HG03354 (cell line): ENCODE results near the gene GTF2F2.
A peak's percentile ranks its signal among the peaks of the same experiment; 100 is the strongest.
"Not testable (repeated sequence)": the region's sequence is repeated elsewhere in the genome, so short reads cannot be mapped to it uniquely, and the experiment has no call there.

ENCODE experiments used
- ATAC-seq: cut with Tn5 transposase; IDR thresholded peaks from one replicate; pipeline ENCODE4 v1.9.1; 2021; ENCODE audit warnings: mild to moderate bottlenecking; ENCODE audit not compliant: unreplicated experiment, poor library complexity, severe bottlenecking

GTF2F2 gene

GRCh38 chr13:45240143-45240542 lies 119.8 kb downstream of the GTF2F2 start:
- ATAC-seq, result no peak

GRCh38 chr13:45242070-45242469 lies 121.8 kb downstream of the GTF2F2 start:
- ATAC-seq, result no peak

DNA sequence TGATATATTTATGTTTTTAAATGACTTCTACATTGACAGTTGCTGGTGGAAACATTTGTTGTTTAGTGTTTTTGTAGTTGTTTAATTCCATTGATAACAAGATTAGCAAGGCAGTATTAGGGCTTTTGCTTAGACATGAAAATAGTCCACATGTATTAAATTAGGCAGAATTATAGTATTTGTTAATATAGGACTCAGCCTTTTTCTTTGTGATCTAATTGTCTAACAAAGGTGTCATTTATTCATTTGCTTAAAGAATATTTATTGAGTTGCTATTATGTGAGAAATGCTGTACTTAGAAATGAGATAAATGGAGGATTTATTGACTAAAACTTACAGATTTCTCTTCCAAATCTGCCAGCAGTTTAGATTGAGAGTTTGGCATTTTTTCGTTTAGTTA lies 122.2 kb downstream of the GTF2F2 start:
- no peak for ATAC-seq

DNA sequence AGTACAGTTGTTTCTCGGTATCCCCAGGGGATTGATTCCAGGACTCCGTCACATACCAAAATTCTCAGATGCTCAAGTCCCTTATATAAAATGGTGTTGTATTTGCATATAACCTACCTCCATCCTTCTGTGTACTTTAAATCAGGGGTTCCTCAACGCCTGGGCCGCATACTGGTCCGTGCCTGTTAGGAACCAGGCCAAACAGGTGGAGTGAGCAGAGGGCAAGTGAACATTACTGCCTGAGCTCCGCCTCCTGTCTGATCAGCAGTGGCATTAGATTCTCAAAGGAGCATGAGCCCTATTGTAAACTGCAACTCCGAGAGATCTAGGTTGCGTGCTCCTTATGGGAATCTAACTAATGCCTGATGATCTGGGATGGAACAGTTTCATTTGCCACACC lies 122.8 kb downstream of the GTF2F2 start:
- no peak for ATAC-seq

DNA sequence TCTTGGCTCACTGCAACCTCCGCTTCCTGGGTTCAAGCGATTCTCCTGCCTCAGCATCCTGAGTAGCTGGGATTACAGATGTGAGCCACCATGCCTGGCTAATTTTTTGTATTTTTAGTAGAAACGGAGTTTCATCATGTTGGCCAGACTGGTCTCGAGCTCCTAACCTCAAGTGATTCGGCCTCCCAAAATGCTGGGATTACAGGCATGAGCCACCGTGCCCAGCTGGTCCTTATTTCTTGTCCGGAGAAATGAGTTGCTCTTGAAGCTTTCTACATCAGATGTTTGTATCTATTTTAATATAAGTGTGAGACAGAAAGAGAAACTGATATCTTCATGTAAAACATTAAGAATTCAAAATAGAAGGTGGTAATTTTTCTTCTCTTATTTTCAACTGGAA lies 124.4 kb downstream of the GTF2F2 start:
- ATAC-seq, result not testable (repeated sequence)

DNA sequence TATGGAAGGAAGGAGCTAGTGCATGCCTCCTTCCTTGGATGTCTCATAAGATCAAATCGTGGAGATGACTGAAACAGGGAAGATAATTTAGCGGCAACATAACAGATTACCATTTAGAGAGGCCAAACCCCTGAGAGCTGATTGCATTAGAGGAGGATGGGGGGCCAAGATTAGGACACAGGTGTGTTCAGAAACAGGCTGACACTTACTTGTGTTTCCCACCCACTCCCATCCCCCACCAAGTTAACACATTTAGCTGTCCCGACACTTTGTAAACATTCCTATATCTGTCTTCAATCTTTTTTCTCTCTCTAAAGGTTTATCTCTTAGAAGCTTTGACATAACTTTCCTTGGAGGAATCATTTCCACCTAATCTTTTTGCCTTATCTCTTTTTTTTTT lies 129.4 kb downstream of the GTF2F2 start:
- ATAC-seq, result no peak

GRCh38 chr13:45254396-45254795 lies 134.1 kb downstream of the GTF2F2 start:
- no peak for ATAC-seq

GRCh38 chr13:45255247-45255987 lies 135.1 kb downstream of the GTF2F2 start:
- ATAC-seq, result no peak

DNA sequence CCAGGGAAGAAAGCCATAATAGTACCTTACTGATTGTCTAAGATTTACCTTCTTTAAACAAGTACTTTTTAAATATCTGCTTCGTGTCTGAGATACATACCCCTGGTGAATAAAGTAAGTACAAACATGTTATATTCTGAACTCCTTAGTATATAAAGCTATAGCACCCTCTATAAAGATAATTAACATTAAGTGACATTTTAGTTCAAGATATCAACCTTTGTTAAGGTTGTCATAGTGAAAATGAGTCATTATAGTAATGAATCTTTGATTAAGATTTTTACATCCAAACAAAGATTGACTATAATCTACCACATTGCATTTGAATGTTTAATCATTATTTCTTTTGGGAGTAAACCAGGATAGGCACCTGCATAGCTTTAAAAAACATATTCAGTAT lies 135.9 kb downstream of the GTF2F2 start:
- no peak for ATAC-seq

GRCh38 chr13:45257638-45258333 lies 137.5 kb downstream of the GTF2F2 start:
- no peak for ATAC-seq

GRCh38 chr13:45258334-45258675 lies 138.0 kb downstream of the GTF2F2 start:
- no peak for ATAC-seq

DNA sequence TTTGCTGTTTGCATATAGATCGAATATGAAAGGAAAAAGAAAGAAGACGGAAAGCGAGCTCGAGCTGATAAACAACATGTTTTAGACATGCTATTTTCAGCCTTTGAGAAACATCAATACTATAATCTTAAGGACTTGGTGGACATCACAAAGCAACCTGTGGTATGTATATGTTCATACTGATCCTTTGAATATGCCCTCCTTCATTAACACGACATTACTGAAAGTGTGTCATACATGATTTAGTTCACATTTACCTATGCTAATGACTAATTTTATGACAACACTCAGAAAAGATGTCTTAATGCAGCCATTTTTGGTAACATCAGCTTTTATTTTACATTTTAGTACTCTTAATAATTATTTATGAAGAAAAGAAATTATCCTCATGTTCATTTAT lies 146.9 kb downstream of the GTF2F2 start:
- ATAC-seq, result no peak

DNA sequence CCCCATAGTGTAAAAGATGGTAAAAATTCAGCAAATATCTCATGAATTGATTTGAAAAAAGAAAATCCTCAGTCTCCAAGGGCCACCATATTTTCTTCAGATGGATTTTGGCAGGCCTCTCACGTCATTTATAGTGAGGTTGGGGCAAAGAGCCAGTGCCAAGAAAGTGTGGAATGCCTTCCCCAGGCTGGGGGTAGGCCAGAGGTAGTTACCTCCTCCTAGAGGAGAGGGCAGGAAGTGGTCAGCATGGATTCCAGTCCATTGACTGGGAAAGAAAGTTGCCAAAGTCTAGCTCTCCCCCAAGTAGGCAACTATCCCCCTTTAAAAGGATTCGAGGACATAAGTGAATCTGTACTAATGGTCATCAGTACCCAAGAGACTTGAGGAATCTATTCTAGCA lies 148.9 kb downstream of the GTF2F2 start:
- ATAC-seq, result no peak

GRCh38 chr13:45276913-45277312 lies 156.6 kb downstream of the GTF2F2 start:
- no peak for ATAC-seq

DNA sequence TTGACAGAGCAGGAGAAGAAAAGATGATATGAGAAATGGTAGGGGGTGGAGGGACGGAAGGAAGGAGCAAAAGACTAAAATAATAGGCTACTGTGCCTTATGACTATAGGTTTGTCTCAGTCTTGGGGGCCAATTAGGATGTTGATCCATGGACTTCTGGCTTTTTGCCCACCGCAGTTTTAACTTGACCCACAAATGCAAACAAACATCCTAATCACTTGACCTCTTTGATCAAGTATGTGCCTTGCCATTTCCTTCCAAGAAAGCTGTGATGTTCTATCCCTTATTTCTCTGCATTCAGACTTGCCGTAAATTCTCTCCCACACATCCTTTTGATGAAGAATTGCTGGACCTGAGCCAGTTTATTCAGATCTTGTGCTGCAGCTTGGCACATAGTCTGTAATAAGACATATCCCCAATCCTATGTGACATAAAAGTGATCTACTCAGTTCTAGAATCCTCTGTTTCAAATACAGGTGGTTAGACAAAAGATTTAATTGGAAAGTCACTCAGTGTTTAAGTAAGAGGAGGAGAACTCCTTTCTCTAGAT lies 157.9 kb downstream of the GTF2F2 start:
- ATAC-seq, result no peak

GRCh38 chr13:45280011-45280410 lies 159.7 kb downstream of the GTF2F2 start:
- no peak for ATAC-seq

DNA sequence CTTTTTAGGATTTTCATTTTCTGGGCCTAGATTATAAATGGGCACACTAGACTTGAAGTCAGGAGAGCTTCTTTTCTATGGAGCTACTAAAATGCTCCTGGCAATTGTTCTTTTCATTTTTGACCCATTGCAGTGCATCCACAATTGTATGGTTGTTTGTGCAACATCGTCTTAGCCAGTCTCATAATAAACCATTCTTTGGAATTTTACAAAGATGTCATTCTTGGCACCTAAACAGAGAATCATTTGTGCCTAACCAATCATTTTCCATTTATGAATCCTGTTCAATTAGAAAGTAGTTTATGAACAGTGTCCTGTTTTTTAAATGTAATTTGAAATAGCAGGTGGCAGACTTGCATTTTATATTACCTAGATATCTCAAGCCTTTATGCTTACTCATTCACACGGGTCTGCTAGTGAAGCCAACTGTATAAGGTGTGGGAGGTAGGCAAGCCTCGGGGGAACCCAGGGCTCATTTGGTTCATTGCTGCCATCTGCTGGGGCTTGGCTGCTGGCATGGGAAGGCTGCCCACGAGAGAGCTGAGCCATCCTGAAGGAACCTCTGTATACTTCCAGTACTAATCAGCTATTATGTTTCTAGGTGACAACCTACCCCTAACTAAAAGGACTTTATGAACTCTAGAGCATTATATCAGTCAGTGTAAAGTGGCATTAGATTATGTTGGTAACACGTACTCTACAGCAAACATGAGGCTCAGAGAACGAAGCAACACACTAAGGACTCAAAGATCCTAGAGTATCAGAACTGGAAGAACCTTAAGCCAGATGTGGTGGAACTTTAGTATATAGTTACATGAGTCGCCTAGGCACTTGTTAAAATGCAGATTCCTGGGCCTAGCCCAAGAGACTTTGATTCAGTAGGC lies 160.7 kb downstream of the GTF2F2 start:
- peak; percentile 66 for ATAC-seq

DNA sequence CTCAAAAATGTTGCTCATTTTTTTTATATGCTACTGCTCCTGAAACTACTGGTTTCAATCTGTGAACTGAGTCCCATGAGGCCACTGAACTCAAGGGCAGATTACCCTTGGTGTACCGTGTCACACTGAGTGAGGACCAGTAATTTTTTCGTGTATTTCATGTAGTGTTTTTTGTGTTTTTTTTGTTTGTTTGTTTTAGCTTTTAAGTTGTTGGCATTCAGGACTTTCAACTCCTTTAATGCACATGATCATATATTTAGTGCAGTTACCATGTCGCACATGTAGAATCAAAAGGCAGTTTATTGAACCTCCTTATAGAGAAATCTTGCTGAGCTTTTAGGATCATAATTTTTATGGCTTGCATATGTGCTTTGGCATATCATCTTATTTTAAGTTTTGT lies 162.7 kb downstream of the GTF2F2 start:
- ATAC-seq, result no peak

DNA sequence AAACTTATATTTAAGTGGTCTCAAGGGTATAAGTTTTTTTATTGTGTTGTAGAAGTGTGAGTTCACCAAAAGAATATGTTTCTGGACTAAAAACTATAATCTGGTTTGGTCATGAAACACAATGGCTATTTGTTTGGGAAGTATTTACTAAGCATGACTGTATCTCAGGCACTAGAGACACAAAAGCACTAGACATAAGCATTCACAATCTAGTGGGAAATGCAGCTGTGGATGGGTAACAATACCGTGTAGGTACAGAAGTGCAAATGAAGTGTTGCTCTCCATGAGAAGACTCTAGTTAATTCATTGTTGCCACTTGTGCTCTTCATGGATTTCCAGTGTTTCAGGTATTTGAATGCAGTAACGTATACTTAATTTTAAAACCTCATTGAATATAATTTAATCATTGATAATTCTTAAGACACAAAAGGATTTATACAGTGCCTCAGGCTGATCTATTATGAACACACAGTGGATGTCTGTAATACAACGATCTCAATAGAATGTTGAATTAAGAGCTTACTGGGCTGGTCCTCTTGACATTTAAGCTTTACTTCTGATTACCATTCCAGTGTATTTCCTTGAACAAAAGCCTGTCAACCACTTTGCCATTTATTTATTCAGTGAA lies 169.7 kb downstream of the GTF2F2 start:
- ATAC-seq, result no peak

DNA sequence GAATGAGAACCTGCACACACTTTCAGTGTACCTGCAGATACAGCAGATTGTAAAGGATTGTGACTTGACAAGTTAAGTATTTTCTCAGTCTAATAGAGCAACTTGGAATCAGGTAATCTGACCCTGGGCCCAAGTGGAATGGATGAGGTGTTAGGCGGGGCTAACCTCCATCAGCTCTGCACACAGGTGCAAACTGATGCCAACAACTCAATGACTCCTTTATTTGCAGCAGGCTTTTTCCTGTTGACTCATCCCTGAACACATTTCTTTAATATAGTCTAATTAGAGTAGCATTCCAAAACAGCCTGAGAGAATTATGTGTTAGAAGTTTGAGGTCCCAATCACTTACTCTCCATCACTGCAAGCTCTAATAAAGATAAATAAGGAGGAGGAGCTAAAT lies 171.9 kb downstream of the GTF2F2 start:
- ATAC-seq, result no peak
